ENCODE results near the gene HAPSTR1. TPM values are rescaled to one million over a fixed set of nuclear protein-coding genes. Genes with fewer than 3 reads are reported as not detected.

HAPSTR1 gene
- polyA plus RNA-seq, 1 donor (not counting 4 experiments of a cell fraction or from before 2014, with no cell fraction given): 46.5 TPM

GRCh38 chr16:9090101-9090959 is 1.1 kb upstream of the HAPSTR1 start:
- no peaks in the 10 kb centered on the region for H3K27me3 ChIP-seq (ENCODE audit: control insufficient read depth, extremely low read depth, insufficient read depth, low read length)
- H3K4me2 ChIP-seq (ENCODE audit: control insufficient read depth, extremely low read depth, insufficient read depth, low read depth, low read length): peak overlapping the region; percentile 86
- H3K27ac ChIP-seq (ENCODE audit: control insufficient read depth, insufficient read depth, low read length): peak overlapping the region; percentile 81
- peak overlapping the region; percentile 56 for H2AFZ ChIP-seq (ENCODE audit: control insufficient read depth, low read length)
- FAIRE-seq: no peak
- DNase-seq (ENCODE audit: low read depth, low spot score): no peak
- H4K20me1 ChIP-seq (ENCODE audit: control insufficient read depth, extremely low read depth, insufficient read depth, low read length): peaks cover 13% of the 10 kb centered on the region
- peaks cover 11 to 13% of the 10 kb centered on the region in 2 experiments for H3K36me3 ChIP-seq (ENCODE audit: control insufficient read depth in 2 of 2, extremely low read depth in 1 of 2, insufficient read depth in 2 of 2, low read length in 2 of 2)
- dilution Hi-C loops (cut with MboI; ENCODE audit: extremely low pct_ligation_motif_present, low sequenced_read_pairs): no loop called here
- H3K9me1 ChIP-seq (ENCODE audit: control insufficient read depth, extremely low read depth, insufficient read depth, low read length): no peaks in the 10 kb centered on the region
- H3K4me1 ChIP-seq (ENCODE audit: control insufficient read depth, extremely low read depth, insufficient read depth, low read length): peaks cover 17% of the 10 kb centered on the region
- TF ChIP-seq CTCF (optimal IDR thresholded peaks at IDR 0.05 in 1 of 3, IDR thresholded peaks at IDR 0.05 in 1 of 3, conservative IDR thresholded peaks at IDR 0.05 in 1 of 3; ENCODE audit: extremely low read depth in 1 of 3, insufficient read depth in 2 of 3, low read length in 3 of 3) (no peak), EZH2 (IDR thresholded peaks at IDR 0.05; ENCODE audit: low read length) (no peak)
- H3K9me3 ChIP-seq (ENCODE audit: control insufficient read depth, low read depth, low read length): no peaks in the 10 kb centered on the region
- H3K9ac ChIP-seq (ENCODE audit: control insufficient read depth, extremely low read depth, insufficient read depth, low read length): peak overlapping the region; percentile 77
- H3K4me3 ChIP-seq (ENCODE audit: control insufficient read depth in 2 of 3, extremely low read depth in 1 of 3, insufficient read depth in 2 of 3, low read depth in 1 of 3, low read length in 3 of 3): peak overlapping the region; percentile 43 to 70 (median 60)
- H3K79me2 ChIP-seq (ENCODE audit: control insufficient read depth, insufficient read depth, low read length): peaks cover 39% of the 10 kb centered on the region

- Histone ChIP-seq H3K4me3 (ENCODE audit: control insufficient read depth in 2 of 3, extremely low read depth in 1 of 3, insufficient read depth in 2 of 3, low read depth in 1 of 3, low read length in 3 of 3) (peak overlapping the region; percentile 78 to 94 (median 91)), H3K9ac (ENCODE audit: control insufficient read depth, extremely low read depth, insufficient read depth, low read length) (peak overlapping the region; percentile 93), H3K9me3 (ENCODE audit: control insufficient read depth, low read depth, low read length) (no peaks in the 10 kb centered on the region), H3K4me2 (ENCODE audit: control insufficient read depth, extremely low read depth, insufficient read depth, low read depth, low read length) (no peak overlapping the region), H2AFZ (ENCODE audit: control insufficient read depth, low read length) (no peak overlapping the region), H4K20me1 (ENCODE audit: control insufficient read depth, extremely low read depth, insufficient read depth, low read length) (peaks cover 27% of the 10 kb centered on the region), H3K27me3 (ENCODE audit: control insufficient read depth, extremely low read depth, insufficient read depth, low read length) (no peaks in the 10 kb centered on the region), H3K27ac (ENCODE audit: control insufficient read depth, insufficient read depth, low read length) (peak overlapping the region; percentile 88), H3K79me2 (ENCODE audit: control insufficient read depth, insufficient read depth, low read length) (peaks cover 54% of the 10 kb centered on the region), H3K4me1 (ENCODE audit: control insufficient read depth, extremely low read depth, insufficient read depth, low read length) (peaks cover 32% of the 10 kb centered on the region), H3K9me1 (ENCODE audit: control insufficient read depth, extremely low read depth, insufficient read depth, low read length) (no peaks in the 10 kb centered on the region), H3K36me3 (ENCODE audit: control insufficient read depth in 2 of 2, extremely low read depth in 1 of 2, insufficient read depth in 2 of 2, low read length in 2 of 2) (peaks cover 11 to 19% of the 10 kb centered on the region in 2 experiments)
- dilution Hi-C loops (cut with MboI; ENCODE audit: extremely low pct_ligation_motif_present, low sequenced_read_pairs): no loop called here
- no peak for DNase-seq (ENCODE audit: low read depth, low spot score)
- TF ChIP-seq CTCF (optimal IDR thresholded peaks at IDR 0.05 in 1 of 3, IDR thresholded peaks at IDR 0.05 in 1 of 3, conservative IDR thresholded peaks at IDR 0.05 in 1 of 3; ENCODE audit: extremely low read depth in 1 of 3, insufficient read depth in 2 of 3, low read length in 3 of 3): no peak
- no peak for TF ChIP-seq EZH2 (IDR thresholded peaks at IDR 0.05; ENCODE audit: low read length)
- FAIRE-seq: no peak
Measured at GRCh38 chr16:9091867-9092281, 430 bp downstream of the HAPSTR1 start.
